NCI-H82 treated with DMSO at 0.1 percent for 48 hours (cell line): Measurements from ENCODE around the gene SLF2.
A peak's percentile ranks its signal among the peaks of the same experiment; 100 is the strongest.

Experiments
- DNase-seq: peaks from one replicate; lab custom pipeline; 2025; ENCODE audit not compliant: unreplicated experiment; lab: John Stamatoyannopoulos, UW

The SLF2 gene

GRCh38 chr10:100896876-100897461 is 15.8 kb upstream of the SLF2 start:
- DNase-seq, result no peak

DNA sequence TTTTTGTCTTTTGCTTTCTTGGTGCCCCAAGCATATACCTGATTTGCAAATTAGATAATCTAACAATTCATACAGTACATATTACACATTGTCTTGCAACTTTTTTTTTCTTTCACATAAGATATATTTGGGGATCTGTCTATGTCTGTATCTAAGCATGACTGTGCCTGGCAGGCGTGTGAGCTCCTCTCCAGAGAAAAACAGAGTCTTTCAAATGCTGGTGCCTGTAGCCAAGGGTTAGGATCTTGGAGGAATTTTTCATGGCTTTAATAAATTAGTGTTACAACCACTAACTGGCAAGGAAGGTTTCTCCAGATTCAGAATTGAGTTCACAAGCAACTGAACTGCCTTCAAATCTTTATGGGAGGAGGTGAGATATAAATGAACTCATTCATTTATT is 14.8 kb upstream of the SLF2 start:
- no peak for DNase-seq

GRCh38 chr10:100899171-100899570 is 13.6 kb upstream of the SLF2 start:
- DNase-seq, result no peak

GRCh38 chr10:100901051-100901450 is 11.7 kb upstream of the SLF2 start:
- DNase-seq, result no peak

- no peak for DNase-seq
Observed at GRCh38 chr10:100902622-100903021, 10.1 kb upstream of the SLF2 start.

DNA sequence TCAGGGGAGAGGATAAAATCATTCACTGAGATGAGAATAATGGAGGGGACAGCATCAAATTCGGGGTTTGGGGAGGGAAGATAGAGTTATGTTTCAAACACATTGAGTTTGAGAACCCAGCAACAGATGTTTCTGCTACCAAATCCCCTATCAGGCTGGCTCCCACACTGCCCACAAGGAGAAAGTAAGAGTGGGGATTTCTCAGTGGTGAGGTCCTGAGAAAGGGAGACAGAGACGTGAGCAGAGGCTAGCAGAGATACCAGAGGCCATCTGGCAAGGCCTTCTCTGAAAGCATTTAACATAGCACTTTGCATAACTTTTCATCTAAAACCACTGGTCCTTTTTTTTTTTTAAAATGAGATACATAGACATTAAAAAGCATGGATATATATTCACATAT is 7.8 kb upstream of the SLF2 start:
- peak; percentile 33 for DNase-seq

GRCh38 chr10:100907175-100907574 is 5.6 kb upstream of the SLF2 start:
- no peak for DNase-seq

DNA sequence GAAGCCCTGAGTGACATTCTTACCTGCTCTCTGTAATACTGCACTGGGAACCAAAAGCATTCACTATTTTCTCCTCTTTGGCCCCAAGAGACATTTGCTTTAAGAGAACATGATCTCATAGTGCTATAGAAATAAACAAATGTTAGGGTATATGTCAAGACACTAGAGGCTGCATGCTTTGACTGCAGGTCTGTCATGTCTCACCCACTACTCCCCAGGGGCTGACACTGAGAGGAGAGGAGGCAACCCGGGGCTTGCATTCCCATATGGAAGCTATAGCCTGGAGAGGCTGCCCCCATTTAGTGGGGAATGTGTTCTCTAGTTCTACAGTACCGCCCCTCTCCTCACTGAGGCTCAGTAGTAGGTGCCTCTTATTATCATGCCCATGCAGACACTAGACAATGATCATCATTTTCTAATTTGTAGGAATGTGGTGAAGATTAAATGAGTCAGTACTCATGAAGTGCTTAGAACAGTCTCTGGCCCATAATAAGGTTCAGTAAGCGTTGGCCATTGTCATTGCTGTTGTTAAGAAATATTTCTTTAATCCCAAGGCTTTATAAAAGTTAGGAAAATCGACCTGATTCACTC is 4.9 kb upstream of the SLF2 start:
- DNase-seq, result no peak

- DNase-seq, result no peak
Observed at GRCh38 chr10:100908378-100908777, 4.4 kb upstream of the SLF2 start.

GRCh38 chr10:100909501-100910263 is 3.1 kb upstream of the SLF2 start:
- DNase-seq, result peak; percentile 54

GRCh38 chr10:100911472-100911871 is 1.3 kb upstream of the SLF2 start:
- no peak for DNase-seq

- DNase-seq, result no peak
Observed at GRCh38 chr10:100912013-100912604, 654 bp upstream of the SLF2 start.

DNA sequence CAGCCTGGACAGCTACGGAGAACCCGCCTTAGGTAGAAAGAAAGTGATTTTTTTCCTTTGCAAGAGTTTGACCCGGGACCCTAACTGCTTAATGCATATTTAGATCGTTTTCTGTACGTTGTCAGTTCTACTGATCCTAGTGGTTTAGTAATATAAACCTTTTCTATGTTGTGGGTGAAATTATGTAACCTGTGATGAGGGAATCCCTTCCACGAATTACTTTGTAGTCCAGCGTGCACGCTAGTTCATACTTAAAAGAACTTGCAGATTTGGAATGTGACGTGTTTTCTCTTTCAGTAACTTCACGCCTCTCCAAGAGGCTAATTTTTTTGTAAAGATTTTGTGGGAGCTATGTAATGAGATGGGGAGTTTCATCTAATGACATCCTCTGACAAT is 705 bp downstream of the SLF2 start:
- DNase-seq, result no peak

DNA sequence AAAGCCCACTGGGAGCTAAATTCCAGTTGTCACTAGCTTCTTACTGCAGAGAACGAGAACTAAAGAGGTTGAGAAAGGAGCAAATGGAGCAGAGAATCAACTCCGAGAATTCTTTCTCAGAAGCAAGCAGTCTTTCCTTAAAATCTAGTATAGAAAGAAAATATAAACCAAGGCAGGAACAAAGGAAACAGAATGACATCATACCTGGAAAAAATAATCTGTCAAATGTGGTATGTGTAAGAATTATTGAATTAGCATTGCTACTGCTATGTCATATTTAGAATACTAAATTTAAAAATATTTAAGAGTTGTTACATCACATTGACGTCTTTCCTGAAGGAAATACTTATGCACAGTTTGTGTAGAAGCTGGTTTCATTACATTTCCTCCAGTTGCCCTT is 4.3 kb downstream of the SLF2 start:
- no peak for DNase-seq

- DNase-seq, result no peak
Observed at GRCh38 chr10:100923580-100923979, 10.8 kb downstream of the SLF2 start.

GRCh38 chr10:100927266-100927665 is 14.5 kb downstream of the SLF2 start:
- no peak for DNase-seq

- DNase-seq, result no peak
Observed at GRCh38 chr10:100928039-100928438, 15.3 kb downstream of the SLF2 start.

- no peak for DNase-seq
Observed at GRCh38 chr10:100930368-100930767, 17.6 kb downstream of the SLF2 start.

GRCh38 chr10:100934084-100934659 is 21.4 kb downstream of the SLF2 start:
- no peak for DNase-seq

DNA sequence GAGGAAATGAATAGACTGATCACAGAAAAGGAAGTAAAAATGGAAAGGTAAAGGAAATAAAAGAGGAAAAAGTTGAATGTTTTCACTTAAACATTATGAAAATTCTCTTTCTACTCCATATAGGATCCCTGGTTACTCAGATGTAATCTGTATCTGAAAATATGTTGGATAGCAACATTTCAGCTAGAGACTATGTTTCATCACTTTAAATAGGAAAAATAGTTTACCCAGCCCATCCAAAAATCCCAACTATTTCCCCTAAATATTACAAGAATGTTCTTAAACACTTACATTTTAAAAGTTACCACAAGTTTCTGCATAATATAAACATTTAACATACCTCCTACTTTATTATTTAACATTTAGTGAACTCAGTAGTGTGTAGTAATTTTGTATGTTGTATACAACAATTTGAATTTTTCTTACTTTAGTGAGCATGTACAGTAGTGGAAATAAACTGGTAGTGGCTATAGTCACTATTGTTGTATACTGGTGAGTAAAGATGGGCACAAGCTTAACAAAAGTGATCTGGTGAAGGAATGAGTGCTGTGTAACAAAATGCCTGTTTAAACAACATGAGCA is 27.1 kb downstream of the SLF2 start:
- DNase-seq, result no peak

DNA sequence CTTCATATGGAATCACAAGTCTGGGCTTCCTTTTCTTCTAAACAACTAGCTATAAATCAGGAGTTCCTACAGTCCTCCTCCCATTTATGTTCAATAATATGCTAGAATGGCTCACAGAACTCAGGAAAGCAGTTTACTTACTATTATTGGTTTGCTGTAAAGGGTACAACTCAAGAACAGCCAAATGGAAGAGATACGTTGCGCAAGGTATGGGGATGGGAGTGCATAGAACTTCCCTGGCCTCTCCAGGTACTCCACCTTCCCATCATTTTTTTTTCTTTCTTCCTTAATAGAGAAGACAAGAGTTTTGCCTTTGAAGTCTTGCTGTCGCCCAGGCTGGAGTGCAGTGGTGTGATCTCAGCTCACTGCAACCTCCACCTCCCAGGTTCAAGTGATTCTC is 29.5 kb downstream of the SLF2 start:
- DNase-seq, result no peak
